Measurements from ENCODE around the gene PRG2.
"Not testable (repeated sequence)": the region's sequence is repeated elsewhere in the genome, so short reads cannot be mapped to it uniquely, and the experiment has no call there.

Gene PRG2

DNA sequence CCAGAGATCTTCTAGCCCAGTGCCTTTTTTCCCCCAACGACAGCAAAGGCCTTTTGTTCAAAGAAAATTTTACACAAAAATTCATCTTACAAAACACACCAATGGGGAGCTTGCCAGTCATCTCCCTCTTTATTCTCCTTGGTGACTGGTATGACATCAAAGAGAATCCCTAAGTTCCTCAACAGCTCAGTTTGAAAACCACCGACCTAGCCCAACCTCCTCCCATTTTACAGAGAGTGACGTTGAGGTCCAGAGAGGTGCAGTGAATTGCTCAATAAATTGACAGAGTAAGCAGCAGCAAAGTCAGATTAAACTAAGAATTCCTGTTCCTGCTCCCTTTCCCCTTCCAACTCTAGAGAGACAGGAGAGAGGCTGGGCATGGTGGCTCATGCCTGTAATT is 28.7 kb upstream of the PRG2 start:
- no peak for DNase-seq (ENCODE audit: low read depth, low spot score)

DNA sequence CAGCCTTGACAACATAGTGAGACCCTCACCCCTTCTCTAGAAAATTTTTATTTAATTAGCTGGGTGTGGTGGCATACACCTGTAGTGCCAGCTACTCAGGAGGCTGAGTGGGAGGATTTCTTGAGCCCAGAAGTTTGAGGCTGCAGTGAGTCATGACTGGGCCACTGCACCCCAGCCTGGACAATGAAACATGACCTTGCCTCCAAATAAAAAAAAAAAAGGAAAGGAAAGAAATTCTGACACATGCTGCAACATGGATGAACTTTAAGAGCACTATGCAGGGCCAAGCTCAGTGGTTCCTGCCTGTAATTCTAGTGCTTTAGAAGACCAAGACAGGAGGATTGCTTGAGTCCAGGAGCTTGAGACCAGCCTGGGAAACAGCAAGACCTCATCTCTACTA is 27.7 kb upstream of the PRG2 start:
- no peak for DNase-seq (ENCODE audit: low read depth, low spot score)

DNA sequence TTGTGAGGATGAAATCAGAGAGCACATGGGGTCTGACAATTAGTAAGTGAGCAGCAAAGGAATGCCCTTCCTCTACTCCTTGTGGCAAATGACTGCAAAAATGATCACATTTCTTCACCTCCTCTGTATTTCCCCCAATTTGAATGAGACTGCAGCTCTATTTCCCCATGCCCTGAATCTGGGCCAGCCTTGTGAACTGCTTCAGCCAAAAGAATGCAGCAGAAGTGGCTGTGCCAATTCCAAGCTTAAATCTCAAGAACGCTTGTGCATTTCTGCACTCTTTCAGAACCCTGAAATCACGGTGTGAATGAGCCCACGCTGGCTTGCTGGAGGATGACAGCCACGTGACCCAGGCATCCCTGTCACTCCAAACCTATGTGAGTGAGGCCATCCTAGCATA is 26.6 kb upstream of the PRG2 start:
- no peak for DNase-seq (ENCODE audit: low read depth, low spot score)

DNA sequence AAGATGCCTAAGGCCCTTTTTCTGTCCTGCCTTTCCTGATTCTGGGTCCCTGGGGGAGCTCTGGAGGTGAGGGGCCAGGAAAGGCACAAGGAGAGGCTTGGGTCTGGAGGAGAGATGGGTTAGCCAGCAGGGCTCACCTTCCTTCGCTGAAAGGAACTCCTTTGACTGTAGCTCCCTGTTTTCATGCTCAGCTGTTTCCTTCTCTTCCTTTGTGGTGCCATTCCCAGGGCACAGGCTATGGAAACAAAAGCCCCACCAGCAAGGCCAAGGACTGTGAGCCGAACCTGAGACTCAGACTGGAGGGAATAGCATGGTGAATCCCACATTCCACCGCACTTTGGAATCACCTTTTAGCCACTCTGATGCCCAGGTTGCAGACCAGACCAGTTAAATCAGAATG is 26.0 kb upstream of the PRG2 start:
- DNase-seq (ENCODE audit: low read depth, low spot score): no peak

DNA sequence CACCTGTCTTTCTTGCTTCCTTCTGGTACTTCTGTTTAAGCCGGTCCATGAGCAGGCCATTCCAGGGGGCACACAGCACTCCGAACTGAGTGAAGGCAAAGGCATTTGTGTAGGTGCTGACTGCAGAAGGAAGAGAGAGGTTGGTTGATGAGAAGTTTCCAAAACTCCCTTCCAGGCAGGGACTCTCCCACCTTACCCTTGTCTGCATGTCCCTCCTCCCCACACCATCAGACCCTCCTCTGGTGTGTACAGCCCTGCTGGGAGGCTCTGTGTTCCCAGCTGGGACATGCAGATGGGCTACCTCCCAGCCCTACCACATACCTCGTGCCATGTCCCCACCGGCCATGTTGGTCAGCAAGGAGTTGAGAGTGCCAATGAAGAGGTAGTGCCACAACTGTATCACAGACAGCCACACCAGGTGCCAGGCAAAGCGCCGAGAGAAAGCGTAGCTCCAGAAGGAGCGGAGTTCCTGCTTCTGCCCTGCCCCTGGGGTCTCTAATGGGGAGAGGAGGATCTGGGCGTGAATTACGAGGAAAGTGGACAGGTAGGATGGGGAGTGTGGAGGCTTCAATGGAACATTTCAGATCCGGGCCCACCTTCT is 24.3 kb upstream of the PRG2 start:
- DNase-seq (ENCODE audit: low read depth, low spot score): no peak

DNA sequence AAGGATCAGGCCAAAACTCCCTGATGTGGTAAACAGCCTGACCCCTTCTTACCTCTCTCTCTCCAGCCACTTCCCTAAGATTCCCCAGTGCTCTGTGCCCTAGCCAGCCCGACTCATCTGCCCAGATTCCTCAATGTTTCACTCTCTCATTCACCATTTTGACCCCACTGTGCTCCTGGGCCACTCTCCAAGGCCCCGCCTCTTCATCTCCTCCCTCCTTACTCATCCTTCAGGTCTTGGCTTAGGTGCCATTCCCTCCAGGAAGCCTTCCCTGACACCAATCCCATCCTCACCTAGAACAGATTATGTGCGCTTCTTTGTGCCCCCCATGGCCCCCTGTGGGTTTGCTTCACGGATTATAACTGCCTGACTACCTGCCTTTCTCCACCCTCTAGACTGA is 23.2 kb upstream of the PRG2 start:
- DNase-seq (ENCODE audit: low read depth, low spot score): no peak

DNA sequence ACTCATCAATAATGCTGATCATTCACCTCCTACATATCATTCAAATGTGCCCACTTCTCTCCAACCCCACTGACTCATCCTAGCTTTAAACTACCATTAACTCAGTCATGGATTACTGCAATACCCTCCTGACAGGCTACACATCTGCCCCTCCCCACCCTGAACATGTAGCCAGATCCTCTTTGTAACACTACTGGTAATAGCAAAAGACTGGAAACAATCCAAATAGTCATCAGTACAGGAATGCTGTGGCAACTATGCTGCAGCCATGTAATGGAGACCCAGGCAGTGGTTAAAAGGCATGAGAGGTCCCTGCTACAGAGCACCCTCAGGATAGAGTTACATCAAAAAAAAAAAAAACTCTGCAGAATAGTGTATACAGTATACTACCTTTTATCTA is 19.8 kb upstream of the PRG2 start:
- DNase-seq (ENCODE audit: low read depth, low spot score): no peak

DNA sequence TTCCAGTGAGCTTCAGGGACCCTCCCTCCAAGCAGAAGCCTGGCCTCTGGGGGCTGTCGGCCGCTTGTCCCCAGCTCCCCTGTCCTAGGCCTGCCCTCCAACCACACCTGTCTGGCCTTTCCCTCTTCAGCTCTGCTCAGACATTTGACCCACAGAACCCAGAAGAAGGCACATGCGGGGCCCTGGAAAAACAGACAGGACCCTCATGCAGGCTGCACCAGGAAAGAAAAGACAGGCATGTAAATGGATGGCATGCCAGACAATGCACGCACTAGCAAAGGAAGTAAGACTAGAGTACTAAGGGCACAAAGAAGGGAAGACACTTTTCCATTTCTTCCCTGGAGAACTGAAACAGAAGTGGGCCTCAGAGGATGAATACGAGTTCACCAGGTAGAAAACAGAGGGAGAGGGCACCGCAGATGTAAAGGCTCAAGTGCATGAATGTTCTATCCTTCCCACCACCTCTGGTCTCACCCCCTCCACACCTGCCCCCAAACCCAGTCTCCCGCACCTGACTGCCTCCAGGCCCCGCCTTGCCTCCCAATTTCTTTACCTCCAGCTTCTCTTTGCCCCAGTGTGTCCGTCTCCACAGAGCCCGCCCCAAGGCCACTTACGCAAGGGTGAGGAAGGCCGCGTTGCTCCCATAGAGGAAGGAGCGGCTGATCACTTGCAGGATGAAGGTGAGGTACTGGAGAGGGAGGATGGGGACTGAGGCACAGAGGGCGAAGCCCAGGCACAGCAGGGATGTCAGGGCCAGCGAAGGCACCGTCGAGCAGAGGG is 19.1 kb upstream of the PRG2 start:
- DNase-seq (ENCODE audit: low read depth, low spot score): no peak

DNA sequence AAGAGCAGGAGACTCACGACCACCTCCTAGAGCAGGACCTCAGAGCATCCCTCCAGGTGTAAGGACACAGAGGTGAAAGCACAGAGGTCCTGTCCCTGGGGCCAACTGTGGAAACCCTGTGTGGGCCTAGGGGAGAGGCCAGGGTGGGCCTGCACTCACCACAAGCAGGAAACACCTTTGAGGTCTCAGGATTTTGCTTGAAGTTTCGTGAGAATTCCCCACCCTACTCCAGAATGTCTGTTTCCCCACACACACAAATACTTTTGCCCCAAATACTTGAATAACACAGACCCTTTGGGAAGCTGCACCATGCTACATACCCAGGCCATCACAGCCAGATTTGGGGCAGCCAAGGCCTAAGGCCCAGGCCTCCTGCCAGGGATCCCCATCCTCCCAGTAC is 18.3 kb upstream of the PRG2 start:
- DNase-seq (ENCODE audit: low read depth, low spot score): no peak

DNA sequence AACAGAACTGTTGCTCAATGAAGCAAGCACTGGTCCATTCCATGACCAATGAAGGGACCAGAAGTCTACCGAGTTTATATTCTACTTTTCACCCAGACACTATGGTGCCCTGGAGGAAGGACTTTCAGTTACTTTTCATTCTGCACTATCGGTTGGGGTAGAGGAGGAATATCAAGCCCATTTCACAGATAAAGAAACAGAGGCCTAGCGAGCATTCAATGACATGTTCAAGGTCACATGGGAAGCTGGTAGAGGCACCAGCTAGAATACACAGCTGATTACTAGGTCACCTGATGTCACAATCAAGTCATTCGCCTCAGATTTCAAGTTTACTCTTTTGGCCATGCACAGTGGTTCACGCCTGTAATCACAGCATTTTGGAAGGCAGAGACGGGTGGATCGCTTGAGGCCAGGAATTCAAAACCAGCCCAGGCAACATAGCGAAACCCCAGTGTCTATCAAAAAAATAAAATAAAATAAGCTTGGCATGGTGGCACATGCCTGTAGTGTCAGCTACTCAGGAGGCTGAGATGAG is 17.6 kb upstream of the PRG2 start:
- DNase-seq (ENCODE audit: low read depth, low spot score): no peak

DNA sequence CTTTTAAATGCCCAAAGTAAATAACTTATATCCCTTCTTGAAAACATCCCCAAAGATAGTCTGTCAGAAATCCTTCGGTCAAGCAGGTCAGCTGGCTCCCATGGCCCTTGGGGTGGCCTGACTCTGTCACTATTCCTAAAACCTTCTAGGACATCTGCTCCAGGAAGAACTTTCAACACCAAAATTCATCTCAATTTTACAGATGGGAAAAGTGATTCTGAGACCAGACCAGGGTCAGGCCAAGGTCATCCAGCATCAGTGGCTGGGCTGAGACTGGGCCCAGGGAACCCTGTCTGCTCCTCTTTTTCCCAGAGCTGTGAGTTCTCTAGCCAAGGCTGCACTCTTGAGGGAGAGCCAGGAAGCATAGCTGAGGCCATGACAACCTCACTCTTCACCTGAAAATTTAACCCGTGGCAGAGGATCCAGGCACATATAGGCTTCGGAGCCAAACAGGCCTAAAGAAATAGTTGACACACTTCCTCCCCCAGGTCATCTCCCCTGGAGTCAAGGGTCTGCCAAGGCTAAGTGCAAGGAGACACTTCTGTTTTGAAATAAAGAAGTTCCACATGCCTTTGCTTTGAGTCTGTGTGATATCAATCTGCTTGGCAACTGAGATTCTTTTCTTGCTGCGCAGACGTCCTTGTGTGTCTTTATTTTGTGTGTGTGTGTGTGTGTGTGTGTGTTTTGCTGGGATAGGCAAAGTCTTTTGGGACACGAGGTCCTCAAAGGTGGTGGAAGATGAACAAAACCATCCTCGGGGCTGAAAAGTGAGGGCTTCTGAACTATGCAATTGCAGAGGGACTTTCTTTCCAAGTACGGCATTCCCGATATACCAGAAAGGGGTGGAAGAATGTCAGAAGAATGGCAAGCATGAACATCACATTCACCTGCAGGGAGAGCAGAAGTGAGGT is 16.8 kb upstream of the PRG2 start:
- DNase-seq (ENCODE audit: low read depth, low spot score): no peak

DNA sequence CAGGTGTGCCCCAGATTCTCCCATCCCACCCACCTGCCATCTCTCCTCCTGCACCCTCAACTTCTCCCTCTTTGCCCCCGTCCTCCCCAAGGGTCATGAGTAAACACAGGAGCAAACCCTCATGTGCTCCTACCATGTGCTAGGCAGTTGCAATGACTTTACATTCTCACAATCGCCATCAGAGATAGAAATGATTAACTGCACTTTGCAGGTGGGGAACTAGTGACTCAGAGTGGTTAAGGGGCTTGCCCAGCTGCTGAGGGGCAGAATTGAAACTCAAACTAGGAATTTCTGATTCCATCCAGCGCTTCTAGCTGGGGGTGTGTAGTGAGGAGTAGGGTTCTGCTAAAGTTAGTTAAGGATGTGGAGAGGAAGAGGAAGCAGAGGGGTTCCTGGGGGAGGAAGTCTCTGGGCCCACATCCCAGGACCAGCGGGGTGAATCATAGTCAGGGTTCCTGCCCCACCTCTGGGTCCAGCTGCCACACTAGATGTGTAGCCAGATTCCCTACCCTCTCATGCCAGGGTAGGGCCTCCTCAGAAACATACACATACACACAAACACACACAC is 16.0 kb upstream of the PRG2 start:
- no peak for DNase-seq (ENCODE audit: low read depth, low spot score)

DNA sequence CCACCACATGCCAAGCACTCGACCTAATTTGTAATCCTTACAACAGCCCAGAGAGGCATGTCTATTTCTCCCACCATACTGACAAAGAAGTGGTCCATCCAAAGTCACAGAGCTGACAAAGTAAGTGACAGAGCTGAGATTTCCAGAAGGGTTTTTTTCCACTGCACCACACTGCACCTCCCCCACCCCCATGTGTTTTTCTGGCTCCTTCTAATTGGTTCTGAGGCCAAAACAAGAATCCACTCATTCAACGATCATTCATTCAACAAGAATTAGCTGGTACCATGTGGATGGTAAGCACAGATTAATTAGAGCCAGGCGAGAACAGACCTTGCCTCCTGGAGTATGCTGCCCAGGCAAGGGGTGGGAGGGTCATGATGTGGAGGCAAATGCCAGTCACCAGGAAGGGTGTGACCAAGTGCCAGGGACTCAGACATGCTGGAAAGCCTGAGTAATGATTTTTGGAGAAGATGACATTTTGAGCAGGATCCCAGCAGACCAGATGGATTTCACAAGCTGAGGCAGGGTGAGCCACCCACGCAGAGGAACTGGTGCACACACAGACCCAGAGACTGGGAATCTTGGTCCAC is 14.9 kb upstream of the PRG2 start:
- DNase-seq (ENCODE audit: low read depth, low spot score): no peak

DNA sequence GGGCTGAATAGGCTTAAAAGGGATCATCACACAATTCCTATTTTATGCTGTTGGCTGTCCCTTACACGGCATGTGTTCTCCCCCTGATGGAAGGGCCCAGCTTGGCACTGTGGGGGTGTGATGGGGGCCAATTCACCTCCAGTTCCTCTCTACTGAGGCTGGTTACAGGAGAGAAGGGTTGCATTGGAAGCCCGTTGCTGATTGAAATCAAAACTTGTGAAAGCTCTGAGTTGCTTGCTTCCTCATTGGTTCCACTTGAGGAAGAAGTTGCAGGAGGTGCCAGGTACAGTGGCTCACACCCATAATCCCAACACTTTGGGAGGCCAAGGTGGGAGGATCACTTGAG is 13.3 kb upstream of the PRG2 start:
- no peak for DNase-seq (ENCODE audit: low read depth, low spot score)

DNA sequence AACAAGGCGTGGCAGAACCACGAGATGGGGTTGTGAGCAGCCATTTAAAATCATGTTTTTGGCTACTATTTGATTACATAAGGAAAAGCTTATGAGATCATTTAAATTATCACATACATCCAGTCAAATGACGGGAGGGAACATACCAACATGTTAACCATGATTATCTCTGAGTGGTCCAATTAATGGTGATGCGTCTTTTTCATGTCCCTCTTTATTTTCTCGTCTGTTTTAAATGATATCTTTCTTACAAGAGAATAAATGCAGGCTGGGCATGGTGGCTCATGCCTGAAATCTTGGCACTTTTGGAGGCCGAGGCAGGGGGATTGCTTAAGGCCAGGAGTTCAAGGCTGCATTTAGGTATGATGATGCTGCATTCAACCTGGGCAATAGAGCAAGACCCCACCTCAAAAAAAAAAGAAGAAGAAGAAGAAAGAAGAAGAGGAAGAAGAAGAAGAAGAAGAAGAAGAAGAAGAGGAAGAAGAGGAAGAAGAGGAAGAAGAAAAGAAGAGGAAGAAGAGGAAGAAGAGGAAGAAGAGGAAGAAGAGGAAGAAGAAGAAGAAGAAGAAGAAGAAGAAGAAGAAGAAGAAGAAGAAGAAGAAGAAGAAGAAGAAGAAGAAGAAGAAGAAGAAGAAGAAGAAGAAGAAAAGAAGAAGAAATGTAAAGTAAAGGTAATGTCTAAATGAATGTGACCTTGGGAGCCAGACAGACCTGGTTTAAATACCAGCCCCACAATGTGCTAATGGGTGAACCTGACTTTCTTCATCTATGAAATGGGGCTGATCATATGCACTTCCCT is 12.8 kb upstream of the PRG2 start:
- DNase-seq (ENCODE audit: low read depth, low spot score): not testable (repeated sequence)

DNA sequence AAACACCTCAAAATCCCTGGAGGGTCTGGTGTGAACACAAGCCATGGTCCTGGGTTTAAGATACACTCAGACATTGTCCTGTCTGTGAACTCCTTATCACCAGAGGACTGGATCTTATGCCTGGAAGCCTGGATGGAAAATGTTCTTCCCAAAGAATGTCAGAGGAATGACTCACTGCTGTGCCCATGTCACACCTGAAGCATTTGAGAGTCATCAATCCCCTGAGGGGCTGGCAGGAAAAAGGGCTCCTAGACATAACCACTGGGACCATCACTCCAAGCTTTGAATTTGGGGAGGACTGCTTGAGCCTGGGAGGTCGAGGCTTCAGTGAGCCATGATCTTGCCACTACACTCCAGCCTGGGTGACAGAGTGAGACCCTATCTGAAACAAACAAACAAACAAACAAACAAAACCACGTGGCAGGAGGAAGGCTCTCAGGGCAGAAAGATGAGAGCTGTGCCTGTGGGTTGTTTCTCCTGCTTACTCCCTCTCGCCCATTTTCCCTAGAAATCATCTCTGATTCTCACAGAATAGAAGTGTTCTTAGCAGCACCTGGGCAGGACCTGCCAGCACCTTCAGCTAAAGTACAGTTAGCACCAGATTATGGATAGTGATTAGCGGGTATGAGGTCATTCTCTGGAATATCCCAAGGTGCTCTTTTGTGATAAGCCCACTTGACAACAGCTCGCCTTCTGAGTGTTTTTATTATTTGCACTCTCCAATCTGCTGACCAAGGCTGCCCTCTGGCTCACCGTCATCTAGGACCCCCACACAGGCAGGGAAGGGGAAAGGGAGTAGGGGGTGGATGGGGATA is 11.9 kb upstream of the PRG2 start:
- DNase-seq (ENCODE audit: low read depth, low spot score): no peak

DNA sequence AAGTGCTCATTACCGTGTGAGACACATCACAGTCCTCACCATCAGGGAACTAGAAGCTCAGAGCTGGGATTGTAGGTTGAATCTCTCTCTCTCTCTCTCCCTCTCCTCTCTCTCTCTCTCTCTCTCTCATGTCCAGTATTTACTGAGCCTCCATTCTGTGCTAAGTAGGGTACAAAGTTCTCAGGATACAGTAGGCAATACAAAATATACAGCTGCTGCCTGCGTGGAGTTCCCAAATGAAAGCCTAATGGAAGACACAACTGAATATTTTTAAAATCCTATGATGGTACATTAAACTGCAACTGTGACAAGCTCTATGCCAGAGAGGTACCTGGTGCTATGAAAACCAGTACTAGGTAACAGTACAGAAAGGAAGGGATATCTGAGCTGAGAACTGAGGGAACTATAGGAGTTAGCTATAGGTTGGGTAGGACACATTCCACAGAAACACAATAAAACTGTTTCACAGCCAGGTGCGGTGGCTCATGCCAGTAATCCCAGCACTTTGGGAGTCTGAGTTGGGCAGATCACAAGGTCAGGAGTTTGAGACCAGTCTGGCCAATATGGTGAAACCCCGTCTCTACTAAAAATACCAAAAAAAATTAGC is 9.6 kb upstream of the PRG2 start:
- DNase-seq (ENCODE audit: low read depth, low spot score): no peak

DNA sequence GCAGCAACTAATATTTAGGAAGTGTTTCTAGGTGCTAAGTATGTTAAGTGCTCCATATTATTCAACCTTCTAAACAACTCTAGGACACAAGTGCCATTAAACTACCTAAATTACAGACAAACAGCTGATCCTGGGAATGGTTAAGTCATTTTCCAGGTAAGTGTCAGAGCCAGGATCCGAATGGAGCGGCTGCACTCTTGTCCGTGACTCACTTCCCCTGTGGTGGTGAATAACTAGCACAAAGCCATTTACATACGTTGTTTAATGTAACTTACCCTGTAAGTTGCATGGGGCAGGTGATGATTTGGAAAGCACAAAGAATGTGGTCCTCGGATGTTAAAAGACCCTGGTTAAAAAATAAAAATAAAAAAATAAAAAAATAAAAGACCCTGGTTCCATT is 8.8 kb upstream of the PRG2 start:
- DNase-seq (ENCODE audit: low read depth, low spot score): no peak

DNA sequence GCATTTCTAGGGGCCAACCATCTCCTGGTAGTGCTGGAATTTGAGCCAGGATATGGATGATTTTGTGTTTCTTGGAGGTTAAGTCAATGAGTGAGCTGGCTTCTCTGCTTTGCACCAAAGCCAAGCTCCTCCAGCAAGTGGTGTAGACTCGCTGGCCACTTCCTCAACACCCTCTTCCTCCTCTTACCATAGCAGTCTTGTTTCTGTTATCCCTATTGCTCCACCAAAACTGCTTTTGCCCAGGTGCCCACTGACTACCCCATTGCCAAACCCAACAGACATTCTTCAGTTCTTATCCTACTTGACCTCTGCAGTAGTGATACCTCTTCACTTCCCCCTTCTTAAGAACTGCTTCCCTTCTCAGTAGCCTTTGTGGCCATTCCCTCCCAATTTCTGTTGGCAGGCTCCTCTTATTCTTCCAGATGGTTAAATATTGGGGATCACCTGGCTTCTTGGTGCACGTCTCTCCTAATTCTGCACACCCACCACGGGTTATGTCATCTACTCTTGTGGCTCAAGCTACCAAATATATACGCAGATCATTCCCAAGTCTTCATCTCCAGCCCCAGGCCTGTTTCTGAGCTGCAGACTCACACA is 7.0 kb upstream of the PRG2 start:
- DNase-seq (ENCODE audit: low read depth, low spot score): no peak
